Activated CD4-positive, alpha-beta T cell treated with anti-CD3 and anti-CD28 coated beads, Interleukin-2, amount 50 U/mL, for 16 hours (primary cell): Measurements from ENCODE around the gene MMS19.

ENCODE experiments used
- DNase-seq: peaks from one replicate; pipeline ENCODE4 v3.0.0-alpha.2; 2020

MMS19 gene

GRCh38 chr10:97412891-97413304 is 85.3 kb downstream of the MMS19 start:
- DNase-seq: peak; percentile 91

GRCh38 chr10:97411406-97411805 is 86.8 kb downstream of the MMS19 start:
- DNase-seq: no peak

- no peak for DNase-seq
These were observed 89.7 kb downstream of the MMS19 start for GRCh38 chr10:97408496-97408992.
